ENCODE data around the gene CHN2. TPM values are rescaled to one million over a fixed set of nuclear protein-coding genes. Genes with fewer than 3 reads are reported as not detected.

CHN2 gene
- total RNA-seq, 1 experiment from 2014 or later, result 2.1 TPM

- ATAC-seq (no peak), DNase-seq (ENCODE audit: low read depth, low spot score) (no peak)
- no peak overlapping the region for H3K4me2 ChIP-seq (ENCODE audit: low read length)
- ChIA-PET CTCF (interaction anchor here (1.1 kb wide), 1 partner anchor 475 kb away, joined by 3 read pairs; no protein-coding TSS in a partner anchor), POLR2A (no interaction called here), RAD21 (ENCODE audit: low non-redundant PET in 1 of 2, low total read pairs in 2 of 2, uncharacterized antibody in 2 of 2, unreplicated experiment in 2 of 2) (no interaction called here)
- no peaks in the 10 kb centered on the region for H3K27me3 ChIP-seq (ENCODE audit: insufficient read depth, low read length)
- H3K4me1 ChIP-seq (ENCODE audit: control insufficient read depth in 1 of 2, insufficient read depth in 2 of 2, low read length in 2 of 2), result no peaks in the 10 kb centered on the region
- H4K20me1 ChIP-seq (ENCODE audit: insufficient read depth), result no peaks in the 10 kb centered on the region
- no peak overlapping the region for H3K4me3 ChIP-seq (replicated peaks in 1 of 2; ENCODE audit: low read depth in 1 of 2, low read length in 2 of 2)
- H3K79me2 ChIP-seq (ENCODE audit: insufficient read depth, low read length), result no peaks in the 10 kb centered on the region
- H3K9ac ChIP-seq (ENCODE audit: low read length), result no peak overlapping the region
- TF ChIP-seq CEBPB (IDR thresholded peaks at IDR 0.05; ENCODE audit: low read depth) (no peak), SP1 (IDR thresholded peaks at IDR 0.05; ENCODE audit: low read depth) (no peak), SIN3A (IDR thresholded peaks at IDR 0.05; ENCODE audit: low read depth) (no peak), JUND (IDR thresholded peaks at IDR 0.05) (no peak), EGR1 (IDR thresholded peaks at IDR 0.05; ENCODE audit: low read depth) (no peak), EZH2phosphoT487 (IDR thresholded peaks at IDR 0.05; ENCODE audit: borderline replicate concordance) (no peak), SRF (IDR thresholded peaks at IDR 0.05; ENCODE audit: low read depth) (no peak), FOSL1 (IDR thresholded peaks at IDR 0.05; ENCODE audit: low read depth) (no peak), POLR2AphosphoS5 (IDR thresholded peaks at IDR 0.05; ENCODE audit: low read depth, low read length) (no peak), ZBTB33 (IDR thresholded peaks at IDR 0.05; ENCODE audit: extremely low read depth, insufficient replicate concordance, low read length) (no peak), ZNF274 (IDR thresholded peaks at IDR 0.05; ENCODE audit: low read depth, low read length) (no peak), EZH2 (IDR thresholded peaks at IDR 0.05) (no peak), MAX (IDR thresholded peaks at IDR 0.05) (no peak), TCF7L2 (IDR thresholded peaks at IDR 0.05; ENCODE audit: borderline replicate concordance, extremely low read depth, insufficient read depth, insufficient read length) (no peak), CBX3 (IDR thresholded peaks at IDR 0.05; ENCODE audit: low read depth) (no peak)
- H3K9me3 ChIP-seq (ENCODE audit: control insufficient read depth in 1 of 2, insufficient read depth in 1 of 2, low read depth in 1 of 2, low read length in 2 of 2), result no peaks in the 10 kb centered on the region
- intact Hi-C loops (cut with micrococcal nuclease), result no loop called here
- H3K9me2 ChIP-seq (ENCODE audit: insufficient read depth), result no peaks in the 10 kb centered on the region
- no TSS peak for BruUV-seq (replicated peaks)
- no peaks in the 10 kb centered on the region for H3K36me3 ChIP-seq (ENCODE audit: control insufficient read depth in 1 of 2, insufficient read depth in 2 of 2, low read length in 2 of 2)
- no peak overlapping the region for H3K27ac ChIP-seq (ENCODE audit: low read depth, low read length)
- H2AFZ ChIP-seq (ENCODE audit: low read depth, low read length, poor library complexity, severe bottlenecking), result no peak overlapping the region
These were observed 207.2 kb downstream of the CHN2 start for GRCh38 chr7:29401769-29402168.

Measured in HCT116 (cell line).